Fibroblast of pulmonary artery (primary cell): ENCODE results near the gene OOSP3.

Experiments used
- DNase-seq: peaks from one replicate; pipeline ENCODE4 v3.0.0-alpha.2; 2010; ENCODE audit warnings: low read depth
- H3K4me3 ChIP-seq: replicated peaks from 2 replicates; pipeline ENCODE4 v1.5.1; 2011; ENCODE audit warnings: low read depth, mild to moderate bottlenecking, control low read depth, low read length, moderate library complexity
- TF ChIP-seq, protein P1 (sequence below): IDR thresholded peaks from 2 replicates; pipeline ENCODE4 v1.5.1; 2011; ENCODE audit warnings: mild to moderate bottlenecking, control low read depth, low read length, inconsistent platforms; ENCODE audit errors: missing control alignments

Gene OOSP3

DNA sequence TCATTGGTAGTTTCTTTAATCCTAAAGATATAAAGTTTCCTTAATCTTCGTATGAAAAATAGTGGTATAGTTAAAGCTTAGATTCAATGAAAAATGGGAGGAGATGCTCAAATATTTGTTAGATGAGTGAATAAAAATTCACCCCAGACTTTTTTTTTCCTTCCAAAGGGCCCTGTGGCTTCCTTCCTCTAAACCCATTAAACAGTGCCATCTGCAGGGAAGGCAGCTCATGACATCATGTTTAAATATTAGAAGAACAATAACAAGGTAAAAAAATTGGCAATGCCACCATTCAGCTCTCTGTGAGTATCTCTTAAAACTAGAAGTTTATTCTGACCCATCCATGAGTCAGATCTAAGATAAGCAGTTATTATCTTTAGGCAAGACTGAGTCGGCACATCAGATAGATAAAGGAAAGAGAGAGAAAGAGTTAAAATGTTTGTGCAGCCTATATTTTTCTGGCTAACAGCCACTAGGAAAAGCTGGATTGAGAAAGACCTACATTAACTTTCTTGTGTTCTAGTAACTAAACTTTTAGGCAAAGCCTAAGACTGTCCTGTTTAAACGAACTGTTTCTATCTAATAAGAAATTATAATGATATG, 40.5 kb downstream of the OOSP3 start:
- peak; percentile 75 for DNase-seq
- no peak overlapping the region for H3K4me3 ChIP-seq
- TF ChIP-seq, protein P1, sequence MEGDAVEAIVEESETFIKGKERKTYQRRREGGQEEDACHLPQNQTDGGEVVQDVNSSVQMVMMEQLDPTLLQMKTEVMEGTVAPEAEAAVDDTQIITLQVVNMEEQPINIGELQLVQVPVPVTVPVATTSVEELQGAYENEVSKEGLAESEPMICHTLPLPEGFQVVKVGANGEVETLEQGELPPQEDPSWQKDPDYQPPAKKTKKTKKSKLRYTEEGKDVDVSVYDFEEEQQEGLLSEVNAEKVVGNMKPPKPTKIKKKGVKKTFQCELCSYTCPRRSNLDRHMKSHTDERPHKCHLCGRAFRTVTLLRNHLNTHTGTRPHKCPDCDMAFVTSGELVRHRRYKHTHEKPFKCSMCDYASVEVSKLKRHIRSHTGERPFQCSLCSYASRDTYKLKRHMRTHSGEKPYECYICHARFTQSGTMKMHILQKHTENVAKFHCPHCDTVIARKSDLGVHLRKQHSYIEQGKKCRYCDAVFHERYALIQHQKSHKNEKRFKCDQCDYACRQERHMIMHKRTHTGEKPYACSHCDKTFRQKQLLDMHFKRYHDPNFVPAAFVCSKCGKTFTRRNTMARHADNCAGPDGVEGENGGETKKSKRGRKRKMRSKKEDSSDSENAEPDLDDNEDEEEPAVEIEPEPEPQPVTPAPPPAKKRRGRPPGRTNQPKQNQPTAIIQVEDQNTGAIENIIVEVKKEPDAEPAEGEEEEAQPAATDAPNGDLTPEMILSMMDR: peak; percentile 59

DNA sequence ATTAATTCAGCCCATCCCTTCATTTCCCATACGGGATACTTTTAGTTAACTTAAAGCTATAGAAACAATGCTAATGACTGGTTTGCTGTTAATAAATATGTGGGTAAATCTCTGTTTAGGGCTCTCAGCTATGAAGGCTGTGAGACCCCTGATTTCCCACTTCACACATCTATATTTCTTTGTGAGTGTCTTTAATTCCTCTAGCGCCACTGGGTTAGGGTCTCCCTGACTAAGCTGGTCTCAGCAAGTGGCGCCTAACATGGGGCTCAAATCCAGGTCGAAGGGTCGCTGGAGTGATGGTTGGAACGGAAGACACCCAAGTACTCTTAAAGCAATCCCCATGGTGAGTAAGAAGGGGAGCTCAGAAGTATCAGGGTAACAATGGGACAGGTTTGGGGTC, 45.2 kb downstream of the OOSP3 start:
- DNase-seq: no peak
- no peak overlapping the region for H3K4me3 ChIP-seq
- TF ChIP-seq, protein P1: no peak

DNA sequence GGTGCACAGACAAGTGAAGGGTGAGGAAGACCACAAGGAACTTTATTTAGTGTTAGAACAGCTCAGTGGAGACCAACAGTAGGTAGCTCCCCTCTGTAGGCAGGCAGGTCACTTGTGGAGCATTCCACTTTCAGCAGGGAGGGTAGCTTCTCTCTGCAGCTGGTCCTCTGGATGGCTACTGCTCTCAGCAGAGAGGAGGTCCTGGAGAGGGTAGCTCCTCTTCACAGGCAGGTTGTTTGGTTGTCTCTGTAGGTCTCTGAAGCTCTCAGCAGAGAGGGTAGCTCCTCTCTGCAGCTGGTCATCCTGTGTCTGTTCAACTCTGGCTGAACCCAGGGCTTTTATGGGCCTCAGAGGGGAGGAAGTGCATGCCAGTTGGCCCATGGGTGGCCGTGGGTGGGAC, 53.1 kb downstream of the OOSP3 start:
- TF ChIP-seq, protein P1: no peak
- no peak for DNase-seq
- no peak overlapping the region for H3K4me3 ChIP-seq

DNA sequence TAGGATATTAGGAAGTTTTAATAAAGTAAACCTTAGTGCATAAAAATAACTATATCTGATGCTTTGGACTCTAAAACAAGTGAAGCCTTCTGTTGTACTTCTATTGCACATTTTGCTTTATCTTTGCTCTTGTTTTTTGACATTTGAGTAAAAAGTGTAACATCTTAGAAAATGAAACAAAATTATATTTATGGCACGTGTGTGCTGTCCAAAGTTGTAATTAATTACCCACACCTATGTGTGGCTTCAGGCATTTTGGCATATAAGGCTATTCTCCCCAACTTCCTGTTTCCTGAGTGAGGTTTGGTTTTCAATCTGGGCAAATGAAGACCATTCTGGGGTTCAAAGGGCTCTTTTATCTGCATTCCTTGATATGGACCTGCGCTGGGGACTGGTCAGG, 59.5 kb downstream of the OOSP3 start, which contains the start of gene OOSP1:
OOSP1 (plus strand) TSS at position 301 of the 400 bp plus-strand sequence; CDS start at position 324, 23 bp downstream.
- H3K4me3 ChIP-seq: no peak within 1 kb of the TSS
- TF ChIP-seq, protein P1: no peak
- DNase-seq: no peak

DNA sequence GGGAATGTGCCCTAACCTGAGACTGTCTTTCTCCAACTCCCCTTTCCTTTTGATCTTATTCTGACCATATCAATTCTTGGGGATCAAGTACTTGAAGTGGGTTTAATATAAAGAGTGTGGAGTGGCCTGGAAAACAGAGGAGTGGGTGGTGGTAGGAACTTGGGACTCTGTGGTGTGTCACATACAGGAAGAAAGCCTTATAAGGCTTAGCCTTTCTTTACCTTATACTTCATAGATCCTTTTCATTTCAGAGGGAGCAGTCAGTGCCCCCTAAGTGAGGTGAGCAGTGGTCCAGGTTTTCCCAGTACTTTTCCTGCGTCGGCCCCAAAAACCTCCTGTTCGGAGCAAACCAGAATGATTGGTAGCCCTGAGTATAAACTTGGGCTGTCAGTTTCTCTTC, 60.1 kb downstream of the OOSP3 start:
- no peak overlapping the region for H3K4me3 ChIP-seq
- TF ChIP-seq, protein P1: no peak
- no peak for DNase-seq

DNA sequence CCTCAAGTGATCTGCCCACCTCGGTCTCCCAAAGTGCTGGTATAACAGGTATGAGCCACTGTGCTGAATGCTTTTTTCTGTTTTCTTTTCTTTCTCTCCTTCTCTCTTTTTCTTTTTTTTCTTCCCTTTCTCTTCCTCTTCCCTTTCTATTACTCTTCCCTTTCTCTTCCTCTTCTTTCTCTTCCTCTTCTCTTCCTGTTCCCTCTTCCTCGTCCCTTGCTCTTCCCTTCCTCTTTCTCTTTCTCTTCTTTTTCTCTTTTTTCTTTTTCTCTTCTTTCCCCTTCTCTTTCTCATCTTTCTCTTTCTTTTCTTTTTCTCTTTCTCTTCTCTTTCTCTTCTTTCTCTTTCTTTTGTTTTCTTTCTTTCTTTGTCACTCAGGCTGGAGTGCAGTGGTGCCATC, 60.9 kb downstream of the OOSP3 start:
- H3K4me3 ChIP-seq: no peak overlapping the region
- TF ChIP-seq, protein P1: no peak
- no peak for DNase-seq

DNA sequence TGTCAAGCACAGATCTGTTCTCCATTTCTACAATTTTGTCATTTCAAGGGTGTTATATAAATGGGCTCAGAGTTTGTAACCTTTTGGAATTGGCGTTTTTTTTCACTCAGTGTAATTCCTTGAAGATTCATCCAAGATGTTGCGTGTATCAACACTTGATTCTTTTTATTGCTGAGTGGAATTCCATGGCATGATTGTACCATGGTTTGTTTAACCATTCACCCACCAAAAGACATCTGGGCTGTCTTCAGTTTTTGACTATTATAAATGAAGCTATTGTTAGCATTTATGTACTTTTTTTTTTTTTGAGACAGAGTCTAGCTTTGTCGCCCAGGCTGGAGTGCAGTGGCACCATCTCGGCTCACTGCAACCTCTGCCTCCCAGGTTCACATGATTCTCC, 62.5 kb downstream of the OOSP3 start:
- no peak for DNase-seq

More for the DNA sequence above, 62.5 kb downstream of the OOSP3 start:
- TF ChIP-seq, protein P1: no peak
- no peak overlapping the region for H3K4me3 ChIP-seq
